SK-N-MC (cell line): ENCODE results near the gene OR51E1.

Experiments
- EZH2 ChIP-seq: fragments of 200-600 bp; sonication (generic); IDR thresholded peaks from one replicate; pipeline ENCODE4 v1.6.1; 2017; ENCODE audit warnings: antibody characterized with exemption
- POLR2AphosphoS5 ChIP-seq: IDR thresholded peaks from 2 replicates; pipeline ENCODE4 v1.6.1; 2012; ENCODE audit warnings: mild to moderate bottlenecking, low read depth, low read length, borderline replicate concordance

DNA sequence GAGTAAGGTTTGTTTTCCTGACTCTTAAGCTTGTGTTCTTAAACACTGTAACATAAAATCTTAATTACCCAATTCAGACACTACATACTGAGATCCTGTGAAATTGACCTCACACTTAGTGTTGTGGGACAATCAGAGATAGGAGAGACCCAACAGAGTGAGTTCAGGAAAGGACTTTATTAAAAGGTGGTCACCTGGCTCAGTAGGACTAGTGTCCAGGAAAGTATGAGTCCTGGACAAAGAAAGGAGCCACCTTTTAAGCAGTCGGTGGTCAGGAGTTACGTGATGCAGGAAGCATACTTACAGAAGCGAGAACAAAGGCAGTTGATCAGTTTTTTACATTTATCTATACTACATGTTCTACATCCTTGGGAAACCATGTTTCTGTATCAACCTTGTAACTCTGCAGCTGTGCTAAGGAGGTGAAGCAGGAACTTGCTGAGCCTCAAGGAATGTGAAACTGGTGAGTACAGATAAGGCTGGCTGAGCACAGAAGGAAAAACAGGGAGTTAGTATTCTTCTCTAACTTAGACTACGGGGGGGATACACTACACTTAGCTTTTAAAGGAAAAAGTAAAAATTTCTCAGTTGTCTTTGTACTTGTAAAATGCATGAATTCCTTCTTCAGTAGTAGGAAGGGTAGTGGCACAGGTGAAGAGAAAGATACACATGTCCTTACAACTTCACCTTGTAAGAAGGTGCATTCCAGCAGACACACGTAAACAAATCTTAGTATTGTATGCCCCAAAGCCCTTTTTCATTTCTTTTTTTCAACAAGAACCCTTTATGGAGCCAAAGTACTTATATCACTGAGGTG lies 15.1 kb downstream of the OR51E1 start:
- TF ChIP-seq EZH2 (no peak), POLR2AphosphoS5 (no peak)
